Activated CD4-positive, alpha-beta T cell treated with anti-CD3 and anti-CD28 coated beads, Interleukin-2, amount 50 U/mL, for 16 hours (primary cell): ENCODE results near the gene FNDC3A.

Source experiments
- DNase-seq: peaks from one replicate; pipeline ENCODE4 v3.0.0-alpha.2; 2020

Gene FNDC3A

GRCh38 chr13:49220036-49220855, 244.5 kb downstream of the FNDC3A start, which contains the start of gene MLNR:
Gene MLNR, plus strand, starts transcription at chr13:49220338. Its CDS starts 0 bp downstream, at chr13:49220338.
- peak; percentile 28 for DNase-seq

- DNase-seq, result no peak
Observed at GRCh38 chr13:49220856-49221589, 245.3 kb downstream of the FNDC3A start.

- no peak for DNase-seq
Observed at GRCh38 chr13:49221590-49221965, 245.9 kb downstream of the FNDC3A start.

GRCh38 chr13:49225223-49226042, 249.7 kb downstream of the FNDC3A start:
- no peak for DNase-seq

GRCh38 chr13:49226613-49227012, 250.9 kb downstream of the FNDC3A start:
- no peak for DNase-seq

- no peak for DNase-seq
Observed at GRCh38 chr13:49234741-49235140, 259.0 kb downstream of the FNDC3A start.

- DNase-seq, result no peak
Observed at GRCh38 chr13:49235856-49236431, 260.2 kb downstream of the FNDC3A start.

- DNase-seq, result no peak
Observed at GRCh38 chr13:49238621-49239020, 262.9 kb downstream of the FNDC3A start.

GRCh38 chr13:49240017-49240416, 264.3 kb downstream of the FNDC3A start:
- peak; percentile 56 for DNase-seq

GRCh38 chr13:49241296-49241695, 265.6 kb downstream of the FNDC3A start:
- no peak for DNase-seq

GRCh38 chr13:49245101-49245500, 269.4 kb downstream of the FNDC3A start:
- DNase-seq, result no peak

GRCh38 chr13:49246850-49247642, 271.3 kb downstream of the FNDC3A start:
- DNase-seq, result no peak

GRCh38 chr13:49247643-49248621, 272.2 kb downstream of the FNDC3A start, which contains the start of gene CDADC1:
Gene CDADC1, plus strand, starts transcription at chr13:49247925. Its CDS starts 113 bp downstream, at chr13:49248038.
- DNase-seq, result peak; percentile 96

GRCh38 chr13:49248622-49249002, 272.9 kb downstream of the FNDC3A start:
- DNase-seq, result peak; percentile 9

- no peak for DNase-seq
Observed at GRCh38 chr13:49251326-49251725, 275.6 kb downstream of the FNDC3A start.

- no peak for DNase-seq
Observed at GRCh38 chr13:49253310-49253709, 277.6 kb downstream of the FNDC3A start.

- no peak for DNase-seq
Observed at GRCh38 chr13:49254007-49254406, 278.3 kb downstream of the FNDC3A start.

- no peak for DNase-seq
Observed at GRCh38 chr13:49256841-49257240, 281.1 kb downstream of the FNDC3A start.

GRCh38 chr13:49258089-49258796, 282.5 kb downstream of the FNDC3A start:
- no peak for DNase-seq
